ENCODE data around the gene DENND6A.

DENND6A gene

DNA sequence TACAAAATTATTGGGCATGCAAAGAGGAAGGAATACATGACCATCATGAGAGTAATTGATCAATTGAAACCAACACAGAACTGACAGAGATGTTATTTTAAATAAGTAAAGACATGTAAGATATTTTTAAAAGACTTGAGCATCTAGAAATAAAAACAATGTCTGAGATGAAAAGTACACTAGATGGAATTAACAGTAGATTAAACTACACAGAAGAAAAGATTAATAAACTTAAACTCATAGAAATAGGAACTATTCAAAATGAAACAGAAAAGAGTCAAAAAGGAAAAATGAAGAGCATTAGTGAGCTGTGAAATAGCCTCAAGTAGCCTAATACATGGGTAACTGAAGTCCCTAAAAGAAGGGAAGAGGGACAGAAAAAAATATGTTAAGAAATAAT lies 87.2 kb downstream of the DENND6A start:
- no peak for DNase-seq (ENCODE audit: extremely low read depth, insufficient read length)

DNA sequence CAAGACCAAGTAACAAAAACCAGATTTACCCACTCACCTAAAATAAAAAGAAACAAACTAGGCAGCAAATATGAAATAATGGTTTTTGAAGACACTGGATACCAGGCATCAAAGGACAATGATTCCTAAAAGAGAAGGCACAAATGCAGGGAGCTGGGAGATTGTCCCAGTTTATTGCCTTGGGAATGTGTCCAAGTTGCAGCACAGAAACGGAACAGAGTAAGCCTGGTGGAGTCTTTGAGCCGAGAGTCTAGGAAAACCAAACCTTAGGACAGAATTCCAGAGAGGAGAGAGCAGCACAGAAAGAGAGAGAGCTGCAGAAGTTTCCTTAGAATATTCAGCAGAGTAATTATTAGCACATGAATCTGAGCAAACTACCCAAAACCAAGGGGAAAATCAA lies 87.9 kb downstream of the DENND6A start:
- no peaks in the 10 kb centered on the region for H3K27me3 ChIP-seq (replicated peaks; ENCODE audit: control insufficient read depth, insufficient read depth, low read length)
- no peak overlapping the region for H3K4me3 ChIP-seq (replicated peaks; ENCODE audit: low read depth, low read length)
- H3K36me3 ChIP-seq (ENCODE audit: control insufficient read depth, insufficient read depth, low read length) = no peaks in the 10 kb centered on the region
- DNase-seq (ENCODE audit: extremely low read depth, insufficient read length) = no peak
- TF ChIP-seq, protein P1, sequence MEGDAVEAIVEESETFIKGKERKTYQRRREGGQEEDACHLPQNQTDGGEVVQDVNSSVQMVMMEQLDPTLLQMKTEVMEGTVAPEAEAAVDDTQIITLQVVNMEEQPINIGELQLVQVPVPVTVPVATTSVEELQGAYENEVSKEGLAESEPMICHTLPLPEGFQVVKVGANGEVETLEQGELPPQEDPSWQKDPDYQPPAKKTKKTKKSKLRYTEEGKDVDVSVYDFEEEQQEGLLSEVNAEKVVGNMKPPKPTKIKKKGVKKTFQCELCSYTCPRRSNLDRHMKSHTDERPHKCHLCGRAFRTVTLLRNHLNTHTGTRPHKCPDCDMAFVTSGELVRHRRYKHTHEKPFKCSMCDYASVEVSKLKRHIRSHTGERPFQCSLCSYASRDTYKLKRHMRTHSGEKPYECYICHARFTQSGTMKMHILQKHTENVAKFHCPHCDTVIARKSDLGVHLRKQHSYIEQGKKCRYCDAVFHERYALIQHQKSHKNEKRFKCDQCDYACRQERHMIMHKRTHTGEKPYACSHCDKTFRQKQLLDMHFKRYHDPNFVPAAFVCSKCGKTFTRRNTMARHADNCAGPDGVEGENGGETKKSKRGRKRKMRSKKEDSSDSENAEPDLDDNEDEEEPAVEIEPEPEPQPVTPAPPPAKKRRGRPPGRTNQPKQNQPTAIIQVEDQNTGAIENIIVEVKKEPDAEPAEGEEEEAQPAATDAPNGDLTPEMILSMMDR (IDR thresholded peaks at IDR 0.05; ENCODE audit: insufficient read depth, low read length, poor library complexity, severe bottlenecking) = no peak

More for the DNA sequence above, 87.2 kb downstream of the DENND6A start:
- TF ChIP-seq, protein P1 (IDR thresholded peaks at IDR 0.05; ENCODE audit: insufficient read depth, low read length, poor library complexity, severe bottlenecking) = no peak
- Histone ChIP-seq H3K36me3 (ENCODE audit: control insufficient read depth, insufficient read depth, low read length) (no peaks in the 10 kb centered on the region), H3K4me3 (replicated peaks; ENCODE audit: low read depth, low read length) (no peak overlapping the region), H3K27me3 (replicated peaks; ENCODE audit: control insufficient read depth, insufficient read depth, low read length) (no peaks in the 10 kb centered on the region)

DNA sequence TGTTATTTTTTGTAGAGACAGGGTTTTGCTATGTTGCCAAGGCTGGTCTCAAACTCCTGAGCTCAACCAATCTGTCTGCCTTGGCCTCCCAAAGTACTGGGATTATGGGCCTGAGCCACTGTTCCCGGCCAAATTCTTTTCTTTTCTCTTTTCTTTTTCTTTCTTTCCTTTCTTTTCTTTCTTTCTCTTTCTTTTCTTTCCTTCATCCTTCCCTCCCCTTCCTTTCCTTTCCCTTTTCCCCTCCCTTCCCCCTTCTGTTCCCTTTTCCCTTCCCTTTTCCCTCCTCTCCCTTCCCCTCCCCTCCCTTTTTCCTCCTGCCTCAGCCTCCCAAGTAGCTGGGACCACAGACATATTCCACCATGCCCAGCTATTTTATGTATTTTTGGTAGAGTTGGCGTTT lies 92.7 kb downstream of the DENND6A start:
- H3K4me3 ChIP-seq (replicated peaks; ENCODE audit: low read depth, low read length) = no peak overlapping the region
- no peaks in the 10 kb centered on the region for H3K36me3 ChIP-seq (ENCODE audit: control insufficient read depth, insufficient read depth, low read length)
- TF ChIP-seq, protein P1 (IDR thresholded peaks at IDR 0.05; ENCODE audit: insufficient read depth, low read length, poor library complexity, severe bottlenecking) = no peak
- DNase-seq (ENCODE audit: extremely low read depth, insufficient read length) = no peak
- no peaks in the 10 kb centered on the region for H3K27me3 ChIP-seq (replicated peaks; ENCODE audit: control insufficient read depth, insufficient read depth, low read length)

DNA sequence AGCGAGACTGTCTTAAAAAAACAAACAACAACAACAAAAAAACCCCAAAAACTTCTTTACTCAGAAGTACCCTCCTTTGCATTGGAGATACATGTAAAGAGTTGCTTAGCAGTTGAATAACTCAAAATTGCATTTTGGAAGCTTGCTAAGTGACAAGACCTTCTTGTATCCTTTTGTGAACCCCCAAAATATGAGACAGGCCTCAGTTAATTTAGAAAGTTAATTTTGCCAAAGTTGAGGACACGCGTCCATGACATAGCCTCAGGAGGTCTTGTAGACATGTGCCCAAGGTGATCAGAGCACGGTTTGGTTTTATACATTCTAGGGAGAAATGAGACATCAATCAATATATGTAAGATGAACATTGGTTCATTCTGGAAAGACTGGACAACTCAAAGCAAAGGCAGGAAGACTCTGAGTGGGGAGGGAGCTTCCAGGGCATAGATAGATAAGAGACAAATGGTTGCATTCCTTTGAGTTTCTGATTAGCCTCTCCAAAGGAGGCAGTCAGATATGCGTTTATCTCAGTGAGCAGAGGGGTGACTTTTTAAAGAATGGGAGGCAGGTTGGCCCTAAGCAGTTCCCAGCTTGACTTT lies 94.0 kb downstream of the DENND6A start:
- peak overlapping the region; percentile 59 for H3K4me3 ChIP-seq (replicated peaks; ENCODE audit: low read depth, low read length)
- peak; percentile 17 for DNase-seq (ENCODE audit: extremely low read depth, insufficient read length)
- H3K36me3 ChIP-seq (ENCODE audit: control insufficient read depth, insufficient read depth, low read length) = no peaks in the 10 kb centered on the region
- TF ChIP-seq, protein P1 (IDR thresholded peaks at IDR 0.05; ENCODE audit: insufficient read depth, low read length, poor library complexity, severe bottlenecking) = no peak
- no peaks in the 10 kb centered on the region for H3K27me3 ChIP-seq (replicated peaks; ENCODE audit: control insufficient read depth, insufficient read depth, low read length)

DNA sequence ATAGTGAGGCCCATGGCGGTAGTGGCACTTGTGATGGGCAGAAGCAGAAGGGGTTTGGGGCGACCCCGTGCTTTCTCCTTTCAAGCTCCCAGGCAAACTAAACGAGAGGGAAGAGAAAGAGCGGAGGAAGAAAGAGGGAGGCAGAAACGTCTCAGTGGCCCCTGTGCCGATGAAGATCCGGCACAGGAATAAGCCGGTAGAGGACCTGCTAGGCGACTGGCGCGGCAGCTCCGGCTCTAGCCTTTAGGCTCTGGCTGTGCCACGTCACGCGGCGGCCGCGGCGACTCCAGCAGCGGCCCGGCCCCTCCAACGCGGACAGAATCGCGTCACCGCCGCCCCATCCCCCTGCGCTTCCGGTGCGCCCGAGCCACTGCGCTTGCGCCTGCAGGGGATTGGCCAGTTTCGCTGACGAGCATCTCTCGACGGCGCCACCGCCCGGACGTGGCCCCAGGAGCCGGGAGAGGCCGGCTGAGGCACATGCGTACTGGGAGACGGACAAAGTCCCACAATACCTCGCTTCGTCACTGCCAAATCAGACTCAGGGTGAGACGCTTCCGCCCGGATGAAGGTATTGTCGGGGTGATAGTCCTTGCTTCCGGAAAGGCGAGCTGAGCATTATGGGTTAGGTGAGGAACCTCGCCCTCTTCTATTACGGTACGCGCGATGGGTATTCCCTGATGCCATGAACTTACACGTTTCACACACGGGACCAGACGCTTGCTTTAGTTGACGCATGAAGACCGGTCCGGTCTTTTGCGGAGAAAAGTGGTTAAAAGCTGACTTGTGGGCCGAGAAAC lies 95.6 kb downstream of the DENND6A start, which contains the start of gene ARF4:
Gene ARF4 (minus strand): TSS at position 218 of the 797 bp plus-strand sequence. CDS start 204 bp downstream, at position 14.
- DNase-seq (ENCODE audit: extremely low read depth, insufficient read length) = peak; percentile 100
- TF ChIP-seq, protein P1 (IDR thresholded peaks at IDR 0.05; ENCODE audit: insufficient read depth, low read length, poor library complexity, severe bottlenecking) = peak; percentile 31

More for the DNA sequence above, 95.6 kb downstream of the DENND6A start, which contains the start of gene ARF4:
- Histone ChIP-seq H3K4me3 (replicated peaks; ENCODE audit: low read depth, low read length) (peak within 1 kb of the TSS; percentile 98), H3K27me3 (replicated peaks; ENCODE audit: control insufficient read depth, insufficient read depth, low read length) (no peaks in the 10 kb centered on the region), H3K36me3 (ENCODE audit: control insufficient read depth, insufficient read depth, low read length) (no peaks in the 10 kb centered on the region; the same call in 1 of the 2 replicates)
